Fibroblast of lung (primary cell): ENCODE results near the gene WASL.

Experiments
- EZH2 ChIP-seq: IDR thresholded peaks from 2 replicates; pipeline ENCODE4 v1.5.1; 2012; ENCODE audit warnings: low read length, control low read depth, mild to moderate bottlenecking; ENCODE audit errors: missing control alignments
- TF ChIP-seq, protein P1 (sequence below), 2 donors: IDR thresholded peaks in 1 of 2; conservative IDR thresholded peaks in 1 of 2; 1 replicate in 1 of 2; 2 replicates in 1 of 2; pipeline ENCODE4 v1.5.1; 2011 to 2012; ENCODE audit warnings: low read length in 2 of 2, control low read depth in 1 of 2, inconsistent platforms in 1 of 2, low read depth in 1 of 2, mild to moderate bottlenecking in 1 of 2

DNA sequence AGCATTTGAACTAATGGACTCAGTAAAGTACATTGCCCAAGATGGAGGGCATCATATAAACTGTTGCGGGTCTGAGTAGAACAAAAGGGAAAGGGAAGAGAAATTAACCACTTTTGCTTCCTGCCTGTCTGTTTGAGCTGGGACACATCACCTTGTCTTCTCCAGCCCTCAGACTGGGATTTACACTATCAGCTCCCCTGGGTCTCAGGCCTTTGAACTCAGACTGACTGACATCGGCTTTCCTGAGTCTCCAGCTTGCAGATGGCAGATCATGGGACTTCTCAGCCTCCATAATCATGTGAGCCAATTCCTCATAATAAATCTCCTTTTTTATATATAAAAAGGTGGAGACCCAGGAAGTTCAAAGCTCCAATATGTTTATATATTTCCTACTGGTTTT, 23.0 kb upstream of the WASL start:
- TF ChIP-seq, protein P1, sequence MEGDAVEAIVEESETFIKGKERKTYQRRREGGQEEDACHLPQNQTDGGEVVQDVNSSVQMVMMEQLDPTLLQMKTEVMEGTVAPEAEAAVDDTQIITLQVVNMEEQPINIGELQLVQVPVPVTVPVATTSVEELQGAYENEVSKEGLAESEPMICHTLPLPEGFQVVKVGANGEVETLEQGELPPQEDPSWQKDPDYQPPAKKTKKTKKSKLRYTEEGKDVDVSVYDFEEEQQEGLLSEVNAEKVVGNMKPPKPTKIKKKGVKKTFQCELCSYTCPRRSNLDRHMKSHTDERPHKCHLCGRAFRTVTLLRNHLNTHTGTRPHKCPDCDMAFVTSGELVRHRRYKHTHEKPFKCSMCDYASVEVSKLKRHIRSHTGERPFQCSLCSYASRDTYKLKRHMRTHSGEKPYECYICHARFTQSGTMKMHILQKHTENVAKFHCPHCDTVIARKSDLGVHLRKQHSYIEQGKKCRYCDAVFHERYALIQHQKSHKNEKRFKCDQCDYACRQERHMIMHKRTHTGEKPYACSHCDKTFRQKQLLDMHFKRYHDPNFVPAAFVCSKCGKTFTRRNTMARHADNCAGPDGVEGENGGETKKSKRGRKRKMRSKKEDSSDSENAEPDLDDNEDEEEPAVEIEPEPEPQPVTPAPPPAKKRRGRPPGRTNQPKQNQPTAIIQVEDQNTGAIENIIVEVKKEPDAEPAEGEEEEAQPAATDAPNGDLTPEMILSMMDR (conservative IDR thresholded peaks at IDR 0.05 in 1 of 2, IDR thresholded peaks at IDR 0.05 in 1 of 2; ENCODE audit: low read depth in 1 of 2, low read length in 2 of 2), result no peak
- TF ChIP-seq EZH2, result no peak
